ENCODE data around the gene USP9X. TPM values are rescaled to one million over a fixed set of nuclear protein-coding genes. Genes with fewer than 3 reads are reported as not detected.
"Not testable (repeated sequence)": the region's sequence is repeated elsewhere in the genome, so short reads cannot be mapped to it uniquely, and the experiment has no call there.

The USP9X gene
- total RNA-seq, 6 experiments from 2014 or later: 54.1 to 73.0 (median 60.9) TPM

DNA sequence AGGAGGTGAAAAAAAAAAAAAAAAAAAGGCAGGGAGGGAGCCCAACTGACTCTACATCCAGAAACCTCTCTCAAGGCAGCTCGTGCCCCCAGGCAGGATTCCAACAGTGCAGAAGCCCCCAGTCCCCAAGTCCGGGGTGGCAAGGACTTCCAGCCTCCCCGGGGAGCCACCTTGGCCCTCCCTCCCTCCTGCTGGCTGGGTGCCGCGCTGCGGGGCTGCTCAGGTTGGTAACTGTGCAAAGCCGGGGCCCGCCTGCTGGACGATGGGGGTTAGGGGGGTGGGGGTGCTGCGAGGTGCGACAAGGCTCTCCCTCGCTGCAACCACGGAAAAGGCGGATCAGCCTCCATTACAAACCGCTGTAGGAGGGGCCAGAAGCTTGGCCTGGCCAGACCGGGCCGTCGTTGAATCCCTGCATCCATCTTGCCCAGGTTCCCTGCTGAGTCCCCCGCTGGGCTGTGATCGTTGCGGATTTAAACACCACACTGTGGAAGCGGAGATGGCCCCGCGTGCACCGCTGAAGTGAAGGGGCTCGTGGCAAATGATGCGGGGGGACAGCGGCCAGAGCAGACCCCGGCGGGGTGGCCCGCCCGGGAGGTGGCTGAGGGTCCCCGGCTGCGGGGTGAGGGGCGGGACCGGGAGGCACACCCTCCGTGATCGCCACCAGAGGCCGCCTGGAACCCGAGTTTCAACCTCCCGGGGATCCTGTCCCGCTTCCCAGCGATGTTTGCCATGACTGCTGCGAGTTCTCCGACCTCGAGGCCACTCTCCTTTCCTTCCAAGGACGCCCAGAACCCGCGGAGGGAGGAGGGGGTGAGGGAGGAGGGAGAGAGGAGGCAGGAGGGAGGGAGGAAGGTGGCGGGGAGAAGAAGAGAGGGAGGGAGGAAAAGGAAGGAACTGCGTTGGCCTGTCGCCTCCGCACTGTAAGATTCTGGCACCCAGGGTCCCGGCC, 190.7 kb downstream of the USP9X start:
- H3K27me3 Mint-ChIP-seq (ENCODE audit: insufficient read depth): peaks cover 1% of the 10 kb centered on the region
- TF ChIP-seq, protein P1, sequence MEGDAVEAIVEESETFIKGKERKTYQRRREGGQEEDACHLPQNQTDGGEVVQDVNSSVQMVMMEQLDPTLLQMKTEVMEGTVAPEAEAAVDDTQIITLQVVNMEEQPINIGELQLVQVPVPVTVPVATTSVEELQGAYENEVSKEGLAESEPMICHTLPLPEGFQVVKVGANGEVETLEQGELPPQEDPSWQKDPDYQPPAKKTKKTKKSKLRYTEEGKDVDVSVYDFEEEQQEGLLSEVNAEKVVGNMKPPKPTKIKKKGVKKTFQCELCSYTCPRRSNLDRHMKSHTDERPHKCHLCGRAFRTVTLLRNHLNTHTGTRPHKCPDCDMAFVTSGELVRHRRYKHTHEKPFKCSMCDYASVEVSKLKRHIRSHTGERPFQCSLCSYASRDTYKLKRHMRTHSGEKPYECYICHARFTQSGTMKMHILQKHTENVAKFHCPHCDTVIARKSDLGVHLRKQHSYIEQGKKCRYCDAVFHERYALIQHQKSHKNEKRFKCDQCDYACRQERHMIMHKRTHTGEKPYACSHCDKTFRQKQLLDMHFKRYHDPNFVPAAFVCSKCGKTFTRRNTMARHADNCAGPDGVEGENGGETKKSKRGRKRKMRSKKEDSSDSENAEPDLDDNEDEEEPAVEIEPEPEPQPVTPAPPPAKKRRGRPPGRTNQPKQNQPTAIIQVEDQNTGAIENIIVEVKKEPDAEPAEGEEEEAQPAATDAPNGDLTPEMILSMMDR (IDR thresholded peaks at IDR 0.05): peak; percentile 68
- peak overlapping the region; percentile 76 for H3K27ac Mint-ChIP-seq
- no peaks in the 10 kb centered on the region for H3K36me3 Mint-ChIP-seq (ENCODE audit: low read depth)
- peak; percentile 43 for DNase-seq
- H3K9me3 Mint-ChIP-seq: no peaks in the 10 kb centered on the region
- peaks cover 18% of the 10 kb centered on the region for H3K4me1 Mint-ChIP-seq (ENCODE audit: low read depth)
- H3K4me3 Mint-ChIP-seq: peak overlapping the region; percentile 80

DNA sequence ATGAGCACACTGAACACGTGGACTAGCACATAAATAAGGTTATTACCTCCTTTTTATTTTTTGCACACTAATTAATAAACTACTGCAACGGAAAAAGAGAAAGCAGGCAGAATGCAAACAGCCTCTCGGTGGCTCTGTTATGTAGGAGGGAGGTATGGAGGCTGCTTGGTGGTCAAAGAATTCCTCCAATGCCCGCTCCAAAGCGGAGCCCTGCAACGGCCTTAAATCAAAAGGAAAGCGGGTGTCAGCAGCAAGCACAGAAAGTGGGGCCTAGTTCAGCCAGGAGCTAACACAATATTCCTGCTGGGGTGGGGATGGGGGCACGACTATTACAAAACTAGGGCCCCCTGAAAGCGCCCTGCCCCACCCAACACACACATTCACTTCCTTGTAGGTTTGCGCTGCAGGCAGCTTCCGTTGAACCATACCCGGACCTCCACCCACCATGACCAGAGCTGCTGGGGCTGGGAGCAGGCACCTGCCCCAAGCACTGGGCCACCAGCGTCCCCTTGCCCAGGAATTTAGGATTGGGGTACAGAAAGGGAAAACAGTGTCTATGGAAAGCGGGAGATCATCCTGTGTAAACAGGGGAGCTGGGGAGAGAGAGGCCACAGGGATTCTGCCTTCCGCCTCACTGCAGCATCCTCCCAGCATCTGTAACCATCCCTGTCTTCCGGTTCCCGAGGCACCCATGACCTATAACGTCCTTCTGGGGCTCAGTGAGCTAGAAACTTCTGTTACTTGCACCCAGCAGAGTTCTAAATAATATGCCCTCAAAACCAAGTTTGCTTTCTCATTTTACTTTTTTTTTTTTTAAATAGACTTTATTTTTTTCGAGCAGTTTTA, 191.6 kb downstream of the USP9X start:
- Mint-ChIP-seq H3K27me3 (ENCODE audit: insufficient read depth) (peaks cover 1% of the 10 kb centered on the region), H3K4me1 (ENCODE audit: low read depth) (peaks cover 18% of the 10 kb centered on the region), H3K9me3 (no peaks in the 10 kb centered on the region), H3K27ac (peak overlapping the region; percentile 52; the same call in 1 of the 2 replicates), H3K4me3 (peak overlapping the region; percentile 80), H3K36me3 (ENCODE audit: low read depth) (no peaks in the 10 kb centered on the region)
- DNase-seq: no peak
- TF ChIP-seq, protein P1 (IDR thresholded peaks at IDR 0.05): no peak

DNA sequence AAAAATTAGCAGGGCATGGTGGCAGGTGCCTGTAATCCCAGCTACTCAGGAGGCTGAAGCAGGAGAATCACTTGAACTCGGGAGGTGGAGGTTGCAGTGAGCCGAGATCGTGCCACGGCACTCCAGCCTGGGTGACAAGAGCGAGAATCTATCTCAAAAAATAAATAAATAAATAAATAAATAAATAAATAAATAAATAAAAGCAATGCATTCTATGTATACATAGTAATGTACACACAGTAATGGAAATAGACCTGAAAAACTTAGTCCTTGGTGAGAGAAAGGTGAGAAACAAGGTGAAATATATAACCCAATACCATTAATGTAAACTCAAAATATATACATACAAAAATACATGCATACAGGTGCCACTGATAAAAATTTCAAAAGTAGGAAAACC, 197.1 kb downstream of the USP9X start:
- not testable (repeated sequence) for H3K27ac Mint-ChIP-seq; H3K36me3 Mint-ChIP-seq (ENCODE audit: low read depth); H3K27me3 Mint-ChIP-seq (ENCODE audit: insufficient read depth); H3K4me3 Mint-ChIP-seq; H3K9me3 Mint-ChIP-seq; DNase-seq; H3K4me1 Mint-ChIP-seq (ENCODE audit: low read depth)

DNA sequence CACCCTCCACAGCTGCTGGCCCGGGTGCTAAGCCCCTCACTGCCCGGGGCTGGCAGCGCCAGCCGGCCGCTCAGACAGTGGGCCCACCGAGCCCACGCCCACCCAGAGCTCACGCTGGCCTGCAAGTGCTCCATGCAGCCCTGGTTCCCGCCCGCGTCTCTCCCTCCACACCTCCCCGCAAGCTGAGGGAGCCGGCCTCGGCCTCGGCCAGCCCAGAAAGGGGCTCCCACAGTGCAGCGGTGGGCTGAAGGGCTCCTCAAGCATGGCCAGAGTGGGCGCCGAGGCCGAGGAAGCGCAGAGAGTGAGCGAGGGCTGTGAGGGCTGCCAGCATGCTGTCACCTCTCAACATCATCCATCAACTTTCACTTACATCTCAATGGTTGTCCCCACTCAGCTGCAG, 200.7 kb downstream of the USP9X start:
- not testable (repeated sequence) for DNase-seq; H3K36me3 Mint-ChIP-seq (ENCODE audit: low read depth); H3K27ac Mint-ChIP-seq; H3K9me3 Mint-ChIP-seq; H3K27me3 Mint-ChIP-seq (ENCODE audit: insufficient read depth); H3K4me3 Mint-ChIP-seq; H3K4me1 Mint-ChIP-seq (ENCODE audit: low read depth)

Other genes with a start within 250 kb of the USP9X start
- gene DDX3X, start 248.7 kb downstream of the USP9X start, total RNA-seq (2021; fragmentation: NEBNext Ultra II Directional; extraction: Animal tissue kit (Norgen Biotek cat#: 25700)): 100 to 1,000 TPM; 186 to 228 (median 213) TPM